H1 (cell line): ENCODE measurements around the gene SP5. TPM values are rescaled to one million over a fixed set of nuclear protein-coding genes. Genes with fewer than 3 reads are reported as not detected.

ENCODE experiments used
- CTCF ChIA-PET: fragments of 300-600 bp; sonication (Branson Sonifier 250); formaldehyde crosslinking; loops from one replicate; lab custom pipeline; 2021; ENCODE audit not compliant: partially characterized antibody; lab: Charles Lee
- POLR2A ChIA-PET: fragments of 300-600 bp; sonication (Branson Sonifier 250); formaldehyde crosslinking; loops from one replicate; lab custom pipeline; 2021; ENCODE audit warnings: inconsistent platforms; ENCODE audit not compliant: partially characterized antibody; lab: Charles Lee
- DNase-seq, 2 experiments: peaks; one replicate each; pipeline versions ENCODE4 v3.0.0 to v3.0.0-alpha.2; 2010 to 2022; ENCODE audit warnings: low spot score in 2 of 2, low read depth in 1 of 2, mixed read lengths in 1 of 2
- FAIRE-seq: peaks from 2 replicates; lab custom pipeline; 2011; peaks lifted over from hg19 to GRCh38; lab: Jason Lieb, UNC
- H2AFZ ChIP-seq: 2 replicates; pipeline ENCODE4 v1.8.1; 2012; ENCODE audit warnings: low read length, inconsistent platforms
- H2AK5ac ChIP-seq: 2 replicates; pipeline ENCODE4 v1.6.1; 2013; ENCODE audit warnings: low read depth, low read length
- H2BK120ac ChIP-seq: replicated peaks from 2 replicates; pipeline ENCODE3; 2013; ENCODE audit warnings: low read depth, low read length, inconsistent platforms
- H2BK12ac ChIP-seq: 2 replicates; pipeline ENCODE4 v1.6.1; 2013; ENCODE audit warnings: low read depth, low read length
- H2BK15ac ChIP-seq: 2 replicates; pipeline ENCODE4 v1.6.1; 2013; ENCODE audit warnings: low read length
- H2BK20ac ChIP-seq: 2 replicates; pipeline ENCODE4 v1.6.1; 2013; ENCODE audit warnings: low read length
- H2BK5ac ChIP-seq: 2 replicates; pipeline ENCODE4 v1.6.1; 2013; ENCODE audit warnings: low read depth, low read length
- H3K14ac ChIP-seq: 2 replicates; pipeline ENCODE4 v1.6.1; 2013; ENCODE audit warnings: inconsistent platforms; ENCODE audit not compliant: insufficient read length
- H3K18ac ChIP-seq: 2 replicates; pipeline ENCODE4 v1.6.1; 2013; ENCODE audit warnings: low read length; ENCODE audit errors: extremely low read depth
- H3K23ac ChIP-seq: 2 replicates; pipeline ENCODE4 v1.6.1; 2013; ENCODE audit warnings: inconsistent platforms; ENCODE audit not compliant: insufficient read length
- H3K23me2 ChIP-seq: 2 replicates; pipeline ENCODE4 v1.6.1; 2013; ENCODE audit warnings: low read depth, low read length
- H3K27ac ChIP-seq: 2 replicates; pipeline ENCODE4 v1.6.1; 2011; ENCODE audit warnings: low read depth, low read length, inconsistent platforms
- H3K27me3 ChIP-seq, 4 experiments: replicated peaks in 1 of 4; 1 replicate in 1 of 4; 2 replicates in 3 of 4; pipeline versions ENCODE4 v1.6.1 to v1.8.1; 2011 to 2013; ENCODE audit warnings: low read length in 3 of 4, mild to moderate bottlenecking in 3 of 4, inconsistent platforms in 2 of 4, mixed read lengths in 2 of 4, moderate library complexity in 1 of 4; ENCODE audit not compliant: control insufficient read depth in 3 of 4, insufficient read depth in 3 of 4; ENCODE audit errors: extremely low read depth in 1 of 4
- H3K36me3 ChIP-seq, 4 experiments: 2 replicates each; pipeline versions ENCODE4 v1.6.1 to v1.8.1; 2011 to 2013; ENCODE audit warnings: mild to moderate bottlenecking in 4 of 4, low read length in 3 of 4, moderate library complexity in 2 of 4, control low read depth in 1 of 4, inconsistent platforms in 1 of 4; ENCODE audit not compliant: insufficient read depth in 4 of 4, control insufficient read depth in 2 of 4
- H3K4ac ChIP-seq: replicated peaks from 2 replicates; pipeline ENCODE3; 2013; ENCODE audit warnings: low read length, low read depth, mixed read lengths, inconsistent platforms; ENCODE audit not compliant: insufficient read length
- H3K4me1 ChIP-seq, 4 experiments: replicated peaks in 1 of 4; 1 replicate in 1 of 4; 2 replicates in 3 of 4; pipeline versions ENCODE4 v1.6.1 to v1.8.1; 2011 to 2013; ENCODE audit warnings: low read length in 3 of 4, inconsistent platforms in 2 of 4, mixed read lengths in 1 of 4; ENCODE audit not compliant: insufficient read depth in 4 of 4, control insufficient read depth in 3 of 4
- H3K4me2 ChIP-seq, 2 experiments: 2 replicates each; pipeline versions ENCODE4 v1.6.1 to v1.8.1; 2011 to 2013; ENCODE audit warnings: low read depth in 2 of 2, low read length in 2 of 2, control low read depth in 1 of 2, inconsistent platforms in 1 of 2, mild to moderate bottlenecking in 1 of 2; ENCODE audit not compliant: insufficient read depth in 1 of 2
- H3K4me3 ChIP-seq, 4 experiments: fragments of 200-600, 300-600 bp in 1 of 4; sonication (generic), shearing (Covaris generic), sonication (Bioruptor Twin) in 1 of 4; 2 replicates each; pipeline versions ENCODE4 v1.5.1 to v1.8.1; 2011 to 2016; ENCODE audit warnings: low read length in 4 of 4, low read depth in 3 of 4, control low read depth in 2 of 4, inconsistent platforms in 2 of 4, mild to moderate bottlenecking in 2 of 4, mixed read lengths in 1 of 4, moderate library complexity in 1 of 4; ENCODE audit not compliant: insufficient read depth in 2 of 4; ENCODE audit errors: extremely low read depth in 1 of 4
- H3K56ac ChIP-seq: replicated peaks from 2 replicates; pipeline ENCODE3; 2013; ENCODE audit warnings: low read depth, mild to moderate bottlenecking, mixed read lengths, low read length, inconsistent platforms; ENCODE audit not compliant: insufficient read length
- H3K79me1 ChIP-seq: 2 replicates; pipeline ENCODE4 v1.6.1; 2013; ENCODE audit warnings: low read depth, low read length, control low read depth
- H3K79me2 ChIP-seq, 2 experiments: 2 replicates each; pipeline versions ENCODE4 v1.6.1 to v1.8.1; 2012 to 2013; ENCODE audit warnings: low read length in 2 of 2, mild to moderate bottlenecking in 2 of 2, inconsistent platforms in 1 of 2; ENCODE audit not compliant: insufficient read depth in 2 of 2, control insufficient read depth in 1 of 2
- H3K9ac ChIP-seq, 4 experiments: replicated peaks in 1 of 4; 1 replicate in 1 of 4; 2 replicates in 3 of 4; pipeline versions ENCODE4 v1.6.1 to v1.8.1; 2011 to 2013; ENCODE audit warnings: low read depth in 3 of 4, low read length in 3 of 4, control low read depth in 2 of 4, mild to moderate bottlenecking in 2 of 4, moderate library complexity in 2 of 4, inconsistent platforms in 1 of 4; ENCODE audit errors: extremely low read depth in 1 of 4
- H3K9me3 ChIP-seq, 2 experiments: 2 replicates each; pipeline versions ENCODE4 v1.6.1 to v1.8.1; 2012 to 2013; ENCODE audit warnings: mild to moderate bottlenecking in 2 of 2, moderate library complexity in 2 of 2, control low read depth in 1 of 2, inconsistent platforms in 1 of 2, low read depth in 1 of 2, low read length in 1 of 2, mixed read lengths in 1 of 2; ENCODE audit not compliant: insufficient read depth in 2 of 2
- H4K20me1 ChIP-seq, 2 experiments: replicated peaks in 1 of 2; 2 replicates each; pipeline versions ENCODE3 to v1.8.1; 2011 to 2013; ENCODE audit warnings: inconsistent platforms in 2 of 2, low read length in 2 of 2, mild to moderate bottlenecking in 1 of 2; ENCODE audit not compliant: insufficient read depth in 2 of 2, control insufficient read depth in 1 of 2
- H4K5ac ChIP-seq: 2 replicates; pipeline ENCODE4 v1.6.1; 2013; ENCODE audit warnings: low read length, low read depth, mixed read lengths, inconsistent platforms; ENCODE audit not compliant: insufficient read length
- H4K8ac ChIP-seq: 2 replicates; pipeline ENCODE4 v1.8.0; 2013; ENCODE audit warnings: mild to moderate bottlenecking, moderate library complexity, low read length, inconsistent platforms; ENCODE audit not compliant: insufficient read depth; ENCODE audit errors: extremely low read depth
- H4K91ac ChIP-seq: replicated peaks from 2 replicates; pipeline ENCODE3; 2013; ENCODE audit warnings: low read length, mixed read lengths, inconsistent platforms; ENCODE audit not compliant: insufficient read length
- CTCF ChIP-seq, 3 experiments: IDR thresholded peaks; 1 replicate in 2 of 3; 2 replicates in 1 of 3; pipeline versions ENCODE4 v1.5.1 to v1.6.1; 2011; ENCODE audit warnings: low read length in 3 of 3, mild to moderate bottlenecking in 3 of 3, inconsistent platforms in 2 of 3, low read depth in 1 of 3, moderate library complexity in 1 of 3; ENCODE audit not compliant: insufficient read depth in 1 of 3; ENCODE audit errors: control extremely low read depth in 1 of 3
- RNF2 ChIP-seq: fragments of 200-900, 300-1000 bp; sonication (generic); IDR thresholded peaks from 2 replicates; pipeline ENCODE4 v1.7.1; 2016; ENCODE audit warnings: borderline replicate concordance, low read depth, mild to moderate bottlenecking, antibody characterized with exemption, low read length; ENCODE audit not compliant: poor library complexity, severe bottlenecking; ENCODE audit errors: missing control alignments
- WGBS, 2 experiments: shearing (Covaris generic) in 1 of 2; methylation state at CpG; one replicate each; pipeline versions ENCODE4 v1.1.6 to v1.1.7; 2013 to 2015; ENCODE audit warnings: low lambda C conversion rate in 2 of 2, mixed read lengths in 2 of 2, inconsistent platforms in 1 of 2, low coverage in 1 of 2, missing lambda C conversion rate in 1 of 2; ENCODE audit not compliant: insufficient replicate concordance in 2 of 2, insufficient coverage in 1 of 2, insufficient read length in 1 of 2; ENCODE audit errors: extremely low coverage in 1 of 2, missing lambda C conversion rate in 1 of 2; 5-methylcytosine and 5-hydroxymethylcytosine counted together
- polyA plus RNA-seq, 7 experiments: library from polyadenylated mRNA; depleted of rRNA in 3 of 7; stranded (reverse) in 5 of 7; unstranded in 2 of 7; fragments of >200 nt in 5 of 7; fragments of 200-250 nt in 2 of 7; gene quantifications; 1 replicate in 5 of 7; 2 replicates in 1 of 7; 4 replicates in 1 of 7; pipeline versions ENCODE4 v1.2.1 to v1.2.3, GENCODE V29; 2011 to 2013; ENCODE audit warnings: missing spikeins in 2 of 7, mixed read lengths in 2 of 7
- total RNA-seq: library from RNA; stranded (reverse); fragmentation: NEBNext Ultra II Directional; extraction: Animal tissue kit (Norgen Biotek cat#: 25700); gene quantifications from 2 replicates; pipeline ENCODE4 v1.2.1, GENCODE V29; 2021

Gene SP5
- total and polyA plus RNA-seq, 2 of the 8 experiments (the other 6 are each of a cell fraction or from before 2014, with no cell fraction given) = 0.17 TPM; not detected in 1

DNA sequence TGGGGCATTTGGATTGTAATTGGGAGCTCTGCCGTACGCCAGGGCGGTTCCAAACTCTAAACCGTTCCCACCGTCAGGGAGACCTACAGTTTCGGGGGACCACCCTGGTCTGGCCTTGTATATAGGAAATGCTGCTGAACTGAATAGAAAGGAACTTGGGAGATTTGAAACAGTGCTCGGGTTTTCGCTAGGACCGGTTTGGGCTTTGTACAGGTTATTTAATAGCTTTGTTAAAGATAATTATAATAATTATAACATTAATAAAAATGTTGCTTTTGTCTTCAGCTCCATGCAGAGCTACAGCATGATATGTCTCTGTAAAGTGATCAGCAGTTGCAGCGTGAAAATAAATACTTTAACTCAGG is 2.4 kb downstream of the SP5 start:
- H3K4me3 ChIP-seq = peak overlapping the region in 1 of 4 experiments; percentile 55; a peak in 5 of 8 replicates
- TF ChIP-seq RNF2 (no peak), CTCF (IDR thresholded peaks at IDR 0.05; ENCODE audit: control extremely low read depth in 1 of 3, insufficient read depth in 1 of 3, low read depth in 1 of 3, low read length in 3 of 3) (0 out of 4 replicates have a peak, but pooled peaks of 1 of the 3 experiments have one; percentile 4)
- no peak for DNase-seq
- H4K5ac ChIP-seq = no peak overlapping the region
- H3K27ac ChIP-seq = no peak overlapping the region
- no peak overlapping the region for H2AK5ac ChIP-seq
- peak overlapping the region; percentile 55 to 72; a peak in 3 of 4 replicates for H3K4me2 ChIP-seq
- no peak overlapping the region for H2AFZ ChIP-seq
- no peak overlapping the region for H3K56ac ChIP-seq
- H3K79me2 ChIP-seq = no peaks in the 10 kb centered on the region
- no peak overlapping the region for H2BK15ac ChIP-seq
- H3K9ac ChIP-seq = no peak overlapping the region
- 28% methylated on average over 10 of the region's 10 CpGs; no CpG with 5 or more reads in 1 of the 2 experiments for WGBS, 2 experiments
- no peaks in the 10 kb centered on the region for H3K79me1 ChIP-seq
- no peak overlapping the region for H2BK20ac ChIP-seq
- H2BK120ac ChIP-seq = no peak overlapping the region
- H2BK5ac ChIP-seq = no peak overlapping the region
- CTCF ChIA-PET = interaction anchor here (0.8 to 4.1 kb wide), 19 partner anchors 11 to 381 kb away, joined by 3 to 20 read pairs (median 4); partner anchors contain the start of genes ERICH2 and GAD1
- no peak overlapping the region for H3K18ac ChIP-seq
- peaks cover 57 to 75% (median 70%) of the 10 kb centered on the region in 4 experiments for H3K27me3 ChIP-seq
- H3K4ac ChIP-seq = no peak overlapping the region
- H3K23ac ChIP-seq = no peak overlapping the region
- no peak overlapping the region for H3K14ac ChIP-seq
- POLR2A ChIA-PET = interaction anchor here (1.1 to 1.8 kb wide), 3 partner anchors 28 to 348 kb away, joined by 3 to 4 read pairs (median 4); no protein-coding TSS in a partner anchor
- no peak for FAIRE-seq
- no peak overlapping the region for H4K91ac ChIP-seq
- H4K8ac ChIP-seq = peak overlapping the region; percentile 79; the same call in 1 of the 2 replicates
- H4K20me1 ChIP-seq = peaks cover 4% of the 10 kb centered on the region in 2 experiments
- peaks cover 0 to 38% (median 19%) of the 10 kb centered on the region in 4 experiments; a peak in 6 of 7 replicates for H3K4me1 ChIP-seq
- H3K9me3 ChIP-seq = peaks cover 0 to 7% of the 10 kb centered on the region in 2 experiments; a peak in 1 of 4 replicates
- peaks cover 0 to 17% (median 0%) of the 10 kb centered on the region in 4 experiments; a peak in 2 of 8 replicates for H3K36me3 ChIP-seq
- H2BK12ac ChIP-seq = no peak overlapping the region
- peaks cover 24% of the 10 kb centered on the region; the same call in 1 of the 2 replicates for H3K23me2 ChIP-seq
